Muscle of arm (tissue), 12 donors: ENCODE data around the gene MTHFD1. TPM values are rescaled to one million over a fixed set of nuclear protein-coding genes. Genes with fewer than 3 reads are reported as not detected.

ENCODE experiments used
- polyA plus RNA-seq, 12 donors: library from polyadenylated mRNA; unstranded; fragments of 120-200 nt; gene quantifications; one replicate each; pipeline ENCODE4 v1.2.1, GENCODE V29; 2013; ENCODE audit not compliant: insufficient read length in 12 of 12

The MTHFD1 gene
- polyA plus RNA-seq, 12 donors: 43.3 to 56.6 (median 48.7) TPM; not detected in 1

Other genes with a start within 250 kb of the MTHFD1 start
- 1 to 10 TPM in 1 of 12 donors, under 1 TPM in 9, not detected in 2; 0.20 to 1.2 (median 0.41) TPM for gene ESR2, start 94.0 kb upstream of the MTHFD1 start, polyA plus RNA-seq
- gene AKAP5, start 77.1 kb downstream of the MTHFD1 start, polyA plus RNA-seq: 1 to 10 TPM in 2 of 12 donors, under 1 TPM in 9, not detected in 1; 0.29 to 1.5 (median 0.61) TPM
- 10 to 100 TPM in 3 of 12 donors, 1 to 10 TPM in 8, not detected in 1; 5.6 to 16.7 (median 8.6) TPM for gene ZBTB25, start 115.5 kb downstream of the MTHFD1 start, polyA plus RNA-seq
- 10 to 100 TPM in 11 of 12 donors, not detected in 1; 23.9 to 61.7 (median 36.9) TPM for gene ZBTB1, start 116.4 kb downstream of the MTHFD1 start, polyA plus RNA-seq
- 1 to 10 TPM in 11 of 12 donors, not detected in 1; 3.0 to 8.8 (median 6.0) TPM for gene HSPA2, start 152.4 kb downstream of the MTHFD1 start, polyA plus RNA-seq
- gene PPP1R36, start 161.6 kb downstream of the MTHFD1 start, polyA plus RNA-seq: under 1 TPM in 8 of 12 donors, not detected in 4; 0.24 to 0.73 (median 0.39) TPM